Measurements from ENCODE around the gene GPX5. TPM values are rescaled to one million over a fixed set of nuclear protein-coding genes. Genes with fewer than 3 reads are reported as not detected.

GPX5 gene
- total RNA-seq, 1 donor from 2014 or later: not detected

DNA sequence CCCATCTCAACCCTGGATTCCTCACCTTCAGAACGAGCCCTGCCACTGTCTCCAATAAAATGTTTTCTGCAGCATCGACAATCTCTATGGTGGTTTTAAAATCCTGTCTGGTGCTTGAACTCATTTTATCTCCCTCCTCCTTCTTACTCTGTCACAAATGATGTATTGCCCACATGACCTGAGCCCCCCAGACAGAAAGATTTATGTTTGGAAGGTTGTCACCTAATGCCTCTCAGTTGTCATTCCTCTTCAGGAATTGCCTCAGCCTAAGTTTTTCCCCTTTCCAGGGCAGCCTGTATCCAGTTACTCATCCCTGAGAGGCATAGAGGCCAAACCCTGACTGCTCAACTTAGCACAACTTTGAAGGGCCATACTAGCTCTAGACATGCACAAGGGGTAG, 9.2 kb downstream of the GPX5 start:
- peaks cover 30% of the 10 kb centered on the region for H3K27me3 ChIP-seq (ENCODE audit: low read depth)
- ATAC-seq: no peak
- H3K27ac ChIP-seq: no peak overlapping the region
- no peaks in the 10 kb centered on the region for H3K36me3 ChIP-seq
- TF ChIP-seq, protein P1, sequence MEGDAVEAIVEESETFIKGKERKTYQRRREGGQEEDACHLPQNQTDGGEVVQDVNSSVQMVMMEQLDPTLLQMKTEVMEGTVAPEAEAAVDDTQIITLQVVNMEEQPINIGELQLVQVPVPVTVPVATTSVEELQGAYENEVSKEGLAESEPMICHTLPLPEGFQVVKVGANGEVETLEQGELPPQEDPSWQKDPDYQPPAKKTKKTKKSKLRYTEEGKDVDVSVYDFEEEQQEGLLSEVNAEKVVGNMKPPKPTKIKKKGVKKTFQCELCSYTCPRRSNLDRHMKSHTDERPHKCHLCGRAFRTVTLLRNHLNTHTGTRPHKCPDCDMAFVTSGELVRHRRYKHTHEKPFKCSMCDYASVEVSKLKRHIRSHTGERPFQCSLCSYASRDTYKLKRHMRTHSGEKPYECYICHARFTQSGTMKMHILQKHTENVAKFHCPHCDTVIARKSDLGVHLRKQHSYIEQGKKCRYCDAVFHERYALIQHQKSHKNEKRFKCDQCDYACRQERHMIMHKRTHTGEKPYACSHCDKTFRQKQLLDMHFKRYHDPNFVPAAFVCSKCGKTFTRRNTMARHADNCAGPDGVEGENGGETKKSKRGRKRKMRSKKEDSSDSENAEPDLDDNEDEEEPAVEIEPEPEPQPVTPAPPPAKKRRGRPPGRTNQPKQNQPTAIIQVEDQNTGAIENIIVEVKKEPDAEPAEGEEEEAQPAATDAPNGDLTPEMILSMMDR (IDR thresholded peaks at IDR 0.05): no peak
- intact Hi-C loops (cut with DNase I): no loop called here
- no peak overlapping the region for H3K4me3 ChIP-seq
- H3K4me1 ChIP-seq: no peaks in the 10 kb centered on the region
- H3K9me3 ChIP-seq: no peaks in the 10 kb centered on the region
- DNase-seq: no peak

DNA sequence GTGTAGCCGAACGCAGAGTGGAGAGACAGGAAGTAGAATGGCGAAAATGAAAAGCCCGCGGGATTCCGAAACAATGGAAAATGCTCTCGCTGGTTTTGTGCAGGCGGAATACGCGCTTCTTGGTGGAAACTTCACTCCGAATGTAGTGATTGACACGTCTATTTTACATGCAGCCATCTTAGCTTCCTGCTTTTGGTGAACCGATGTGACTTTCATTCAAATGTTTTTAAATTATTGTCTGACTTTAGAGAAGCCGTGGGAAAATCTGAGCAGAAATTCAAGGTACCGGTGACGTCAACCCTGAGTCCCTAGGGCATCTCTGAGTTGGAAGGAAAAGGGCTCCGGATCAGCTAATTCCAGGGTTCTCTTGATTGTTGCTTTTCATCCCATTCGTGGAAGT, 11.4 kb downstream of the GPX5 start:
- no peak overlapping the region for H3K4me3 ChIP-seq
- intact Hi-C loops (cut with DNase I): no loop called here
- TF ChIP-seq, protein P1 (IDR thresholded peaks at IDR 0.05): no peak
- H3K27me3 ChIP-seq (ENCODE audit: low read depth): peaks cover 27% of the 10 kb centered on the region
- H3K36me3 ChIP-seq: no peaks in the 10 kb centered on the region
- H3K9me3 ChIP-seq: no peaks in the 10 kb centered on the region
- no peak for DNase-seq
- H3K27ac ChIP-seq: no peak overlapping the region
- H3K4me1 ChIP-seq: no peaks in the 10 kb centered on the region
- no peak for ATAC-seq

DNA sequence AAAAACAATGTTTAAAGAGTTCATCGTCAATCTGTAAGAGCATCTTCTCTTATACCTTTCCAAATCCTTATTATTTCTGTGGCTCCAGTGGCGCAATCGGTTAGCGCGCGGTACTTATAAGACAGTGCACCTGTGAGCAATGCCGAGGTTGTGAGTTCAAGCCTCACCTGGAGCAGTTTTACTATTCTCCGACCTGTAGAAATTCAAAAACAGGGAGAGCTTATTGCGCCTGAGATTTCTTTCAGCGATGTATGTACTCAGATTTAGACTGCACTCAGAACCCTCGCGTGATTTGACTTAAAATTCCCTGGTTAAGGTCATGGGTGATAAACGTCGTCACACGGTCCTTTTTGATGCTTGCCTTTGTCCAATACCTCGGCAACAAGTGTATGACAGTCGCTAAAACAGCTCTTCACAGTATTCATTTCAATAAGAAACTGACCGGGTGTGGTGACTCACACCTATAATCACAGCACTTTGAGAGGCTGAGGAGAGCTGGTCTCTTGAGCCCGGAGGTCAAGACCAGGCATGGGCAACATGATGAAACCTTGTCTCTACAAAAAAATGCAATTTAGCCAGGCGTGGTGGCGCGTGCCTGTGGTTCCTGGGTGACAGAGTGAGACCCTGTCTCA, 11.9 kb downstream of the GPX5 start:
- Histone ChIP-seq H3K27me3 (ENCODE audit: low read depth) (peaks cover 27% of the 10 kb centered on the region), H3K27ac (no peak overlapping the region), H3K4me3 (no peak overlapping the region), H3K4me1 (peaks cover under 1% of the 10 kb centered on the region), H3K9me3 (no peaks in the 10 kb centered on the region), H3K36me3 (no peaks in the 10 kb centered on the region)
- ATAC-seq (no peak), DNase-seq (no peak)
- TF ChIP-seq, protein P1 (IDR thresholded peaks at IDR 0.05): no peak
- intact Hi-C loops (cut with DNase I): no loop called here

DNA sequence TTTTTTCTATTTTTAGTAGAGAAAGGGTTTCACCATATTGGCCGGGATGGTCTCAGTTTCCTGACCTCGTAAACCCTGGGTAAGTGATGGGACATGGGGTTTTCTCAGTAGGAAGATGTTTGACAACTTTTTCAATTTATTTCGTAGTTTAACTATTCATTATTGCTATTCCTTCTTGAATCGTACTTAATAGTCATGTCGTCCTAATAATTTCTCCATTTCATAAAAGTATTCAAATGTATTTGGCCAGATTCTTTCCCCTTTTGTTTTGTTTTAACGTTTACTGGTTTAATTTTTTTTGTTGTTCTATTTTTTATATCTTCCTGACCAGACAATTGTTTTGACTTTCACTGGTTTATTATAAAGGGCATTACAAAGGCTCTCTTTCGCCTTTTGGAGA, 16.3 kb downstream of the GPX5 start:
- Histone ChIP-seq H3K27ac (no peak overlapping the region), H3K9me3 (no peaks in the 10 kb centered on the region), H3K27me3 (ENCODE audit: low read depth) (peaks cover 21% of the 10 kb centered on the region), H3K36me3 (no peaks in the 10 kb centered on the region), H3K4me1 (peaks cover 3% of the 10 kb centered on the region), H3K4me3 (peak overlapping the region; percentile 43)
- ATAC-seq: no peak
- TF ChIP-seq, protein P1 (IDR thresholded peaks at IDR 0.05): no peak
- intact Hi-C loops (cut with DNase I): no loop called here
- DNase-seq: no peak

DNA sequence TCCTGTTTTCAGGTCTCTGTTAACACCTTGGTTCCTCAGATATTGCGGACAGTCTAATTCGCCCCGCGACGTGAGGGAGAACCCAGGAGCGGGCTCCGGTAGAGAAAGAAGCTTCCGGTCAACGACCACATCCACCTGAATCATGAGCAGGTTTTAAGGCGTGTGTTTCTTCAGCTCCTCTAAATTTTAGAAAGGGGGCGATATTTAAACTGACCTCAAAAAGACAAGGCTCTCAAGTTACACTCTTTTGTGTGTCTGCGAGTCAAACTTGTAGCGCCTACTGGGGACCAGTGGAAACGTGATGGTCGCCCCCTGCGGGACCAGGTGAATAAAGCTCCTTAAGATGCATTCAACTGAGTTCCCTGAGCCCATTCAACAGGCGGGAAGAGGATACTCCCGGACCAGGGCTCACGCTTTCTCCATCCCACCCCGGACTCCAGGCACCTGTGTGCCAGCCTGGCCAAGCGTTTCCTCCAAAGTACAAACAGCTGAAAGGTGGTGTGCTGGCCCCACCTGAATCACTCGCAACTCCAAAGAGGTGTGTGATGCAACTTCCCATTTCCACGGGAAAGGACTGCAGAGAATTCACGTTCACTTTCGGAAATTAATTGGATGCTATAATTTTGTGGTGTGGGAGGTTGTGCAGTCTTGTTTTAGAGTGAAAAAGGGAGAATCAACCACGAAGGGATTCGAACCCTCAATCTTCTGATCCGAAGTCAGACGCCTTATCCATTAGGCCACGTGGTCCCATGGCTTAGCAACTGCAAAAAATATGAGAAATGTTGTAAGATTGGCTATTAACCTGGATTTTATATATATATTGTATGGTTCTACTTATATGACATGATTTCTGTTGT, 17.0 kb downstream of the GPX5 start:
- intact Hi-C loops (cut with DNase I): no loop called here
- TF ChIP-seq, protein P1 (IDR thresholded peaks at IDR 0.05): peak; percentile 33
- DNase-seq: peak; percentile 64
- H3K27me3 ChIP-seq (ENCODE audit: low read depth): peaks cover 14% of the 10 kb centered on the region
- H3K4me3 ChIP-seq: peak overlapping the region; percentile 43
- peaks cover 3% of the 10 kb centered on the region for H3K4me1 ChIP-seq
- H3K9me3 ChIP-seq: no peaks in the 10 kb centered on the region
- ATAC-seq: peak; percentile 79 to 95
- no peaks in the 10 kb centered on the region for H3K36me3 ChIP-seq
- H3K27ac ChIP-seq: no peak overlapping the region
